ENCODE results near the gene GRAP2.
"Not testable (repeated sequence)": the region's sequence is repeated elsewhere in the genome, so short reads cannot be mapped to it uniquely, and the experiment has no call there.

Gene GRAP2

DNA sequence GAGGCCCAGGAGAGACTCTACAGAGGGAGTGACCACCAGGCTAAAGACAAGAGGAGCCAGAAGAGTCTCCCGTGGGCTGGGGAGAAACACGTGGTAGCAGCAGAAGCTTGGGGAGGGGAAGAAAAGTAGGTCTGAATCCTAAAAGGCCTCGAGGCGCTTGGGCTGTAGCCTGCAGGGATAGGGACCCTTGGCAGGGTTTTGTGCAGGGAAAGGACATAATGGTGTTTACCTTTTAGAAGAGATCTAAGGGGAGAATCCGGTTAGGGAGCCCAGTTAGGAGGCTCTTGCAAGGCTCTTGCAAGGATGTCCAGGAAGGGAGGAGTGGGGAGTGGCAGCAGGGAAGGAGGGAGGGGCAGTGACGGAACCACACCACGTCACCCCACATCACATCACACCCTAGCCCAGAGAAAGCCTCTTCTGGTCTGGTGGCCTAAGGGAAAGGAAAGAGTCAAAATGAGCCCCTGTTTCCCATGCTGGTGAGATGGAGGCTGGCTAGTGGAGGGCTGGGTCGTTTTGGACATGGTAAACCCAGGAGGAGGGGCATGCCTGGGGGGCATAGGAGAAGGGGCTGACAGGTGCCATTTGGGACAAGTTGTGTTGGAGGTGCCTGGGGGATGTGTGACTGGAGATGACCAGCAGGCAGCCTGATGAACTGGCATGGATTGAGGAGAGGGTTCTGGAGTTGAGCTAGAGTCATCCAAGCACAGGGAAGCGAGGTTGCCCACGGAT is 87.7 kb downstream of the GRAP2 start:
- no peaks in the 10 kb centered on the region for H3K4me1 ChIP-seq (ENCODE audit: control insufficient read depth, insufficient read depth, low read length, unreplicated experiment)
- H3K27ac ChIP-seq (ENCODE audit: low read depth, low read length), result no peak overlapping the region
- no peaks in the 10 kb centered on the region for H3K27me3 ChIP-seq (ENCODE audit: insufficient read depth, low read length)
- no peak overlapping the region for H3K4me3 ChIP-seq (ENCODE audit: low read depth, low read length)
- no peaks in the 10 kb centered on the region for H3K36me3 ChIP-seq (ENCODE audit: insufficient read depth, low read length)
- H3K79me2 ChIP-seq (ENCODE audit: control insufficient read depth, insufficient read depth, low read length, unreplicated experiment), result no peaks in the 10 kb centered on the region
- no peak overlapping the region for H2AFZ ChIP-seq (ENCODE audit: low read length, unreplicated experiment)

DNA sequence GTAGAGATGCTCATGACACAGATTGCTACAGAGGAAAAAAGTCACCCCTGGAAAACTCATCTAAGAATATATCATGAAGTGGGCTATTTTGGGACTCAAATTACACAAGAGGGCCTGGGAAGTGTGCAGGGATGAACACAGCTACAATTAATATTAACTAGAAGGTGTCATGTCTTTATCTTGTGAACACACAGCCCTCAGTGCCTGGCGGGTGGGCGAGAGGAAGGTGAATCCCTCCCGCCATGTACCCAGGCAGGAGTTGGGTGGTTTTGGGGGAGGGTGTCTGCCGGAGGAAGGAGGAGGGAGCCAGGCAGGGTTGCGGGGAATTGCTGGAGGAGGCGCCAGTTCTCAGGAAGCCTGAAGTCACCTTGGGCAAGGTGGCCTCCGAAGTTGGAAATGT is 88.7 kb downstream of the GRAP2 start:
- H2AFZ ChIP-seq (ENCODE audit: low read length, unreplicated experiment), result no peak overlapping the region
- H3K27me3 ChIP-seq (ENCODE audit: insufficient read depth, low read length), result peaks cover 6% of the 10 kb centered on the region; the same call in 1 of the 2 replicates
- no peaks in the 10 kb centered on the region for H3K36me3 ChIP-seq (ENCODE audit: insufficient read depth, low read length)

DNA sequence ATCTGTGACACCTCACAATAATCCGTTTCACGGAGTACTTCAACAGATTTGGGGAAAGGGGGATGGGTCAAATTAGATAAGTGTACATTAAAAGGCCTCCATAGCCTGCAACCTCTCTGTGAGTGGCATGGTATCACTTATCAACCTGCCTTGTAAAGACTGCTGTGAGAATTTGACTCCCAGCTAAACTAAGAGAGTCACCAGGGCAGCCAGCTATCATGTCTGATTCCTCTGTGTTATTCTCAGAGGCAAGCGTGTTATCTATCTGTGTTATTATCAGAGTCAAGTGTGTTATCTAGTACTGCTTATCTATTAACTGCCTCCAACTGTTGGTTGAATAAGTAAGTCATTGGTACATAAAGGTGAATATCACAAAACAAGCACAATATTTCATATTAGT is 89.8 kb downstream of the GRAP2 start:
- Histone ChIP-seq H3K4me1 (ENCODE audit: control insufficient read depth, insufficient read depth, low read length, unreplicated experiment) (no peaks in the 10 kb centered on the region), H3K27ac (ENCODE audit: low read depth, low read length) (no peak overlapping the region), H2AFZ (ENCODE audit: low read length, unreplicated experiment) (no peak overlapping the region), H3K27me3 (ENCODE audit: insufficient read depth, low read length) (peaks cover 6% of the 10 kb centered on the region; the same call in 1 of the 2 replicates), H3K36me3 (ENCODE audit: insufficient read depth, low read length) (no peaks in the 10 kb centered on the region), H3K79me2 (ENCODE audit: control insufficient read depth, insufficient read depth, low read length, unreplicated experiment) (no peaks in the 10 kb centered on the region), H3K4me3 (ENCODE audit: low read depth, low read length) (no peak overlapping the region)

More for the DNA sequence above, 88.7 kb downstream of the GRAP2 start:
- Histone ChIP-seq H3K4me3 (ENCODE audit: low read depth, low read length) (no peak overlapping the region), H3K4me1 (ENCODE audit: control insufficient read depth, insufficient read depth, low read length, unreplicated experiment) (no peaks in the 10 kb centered on the region), H3K27ac (ENCODE audit: low read depth, low read length) (no peak overlapping the region), H3K79me2 (ENCODE audit: control insufficient read depth, insufficient read depth, low read length, unreplicated experiment) (no peaks in the 10 kb centered on the region)

DNA sequence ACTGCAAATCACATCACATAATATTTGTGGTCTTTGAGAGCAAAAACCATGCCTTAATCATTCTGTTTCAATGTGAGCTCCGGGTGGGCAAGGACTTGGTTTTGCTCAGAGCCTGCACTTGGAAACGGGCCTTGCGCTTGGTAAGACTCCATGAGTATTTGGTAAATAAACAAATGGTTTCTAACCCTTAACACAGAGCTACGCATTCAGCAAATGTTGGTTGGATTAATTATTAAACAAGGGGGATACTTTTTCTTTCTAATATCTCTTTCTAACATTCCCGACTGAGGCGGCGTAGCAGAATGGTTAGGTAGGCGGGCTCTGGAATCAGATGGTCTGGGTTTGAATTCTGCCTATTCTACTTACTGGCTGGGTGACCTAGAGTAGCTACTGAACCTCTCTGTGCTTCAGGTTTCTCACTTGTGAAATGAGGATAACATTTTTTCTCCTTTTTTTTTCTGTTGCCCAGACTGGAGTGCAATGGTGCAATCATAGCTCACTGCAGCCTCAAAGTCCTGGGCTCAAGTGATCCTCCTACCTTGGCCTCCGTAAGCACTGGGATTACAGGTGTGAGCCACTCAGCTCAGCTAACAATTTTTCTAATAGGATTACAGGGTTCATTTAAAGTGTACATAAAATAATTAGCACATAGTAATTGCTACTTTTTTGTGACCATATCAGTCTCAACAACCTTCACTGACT is 90.4 kb downstream of the GRAP2 start:
- no peak overlapping the region for H3K4me3 ChIP-seq (ENCODE audit: low read depth, low read length)
- peaks cover 6% of the 10 kb centered on the region; the same call in 1 of the 2 replicates for H3K27me3 ChIP-seq (ENCODE audit: insufficient read depth, low read length)
- H3K36me3 ChIP-seq (ENCODE audit: insufficient read depth, low read length), result no peaks in the 10 kb centered on the region
- no peak overlapping the region for H2AFZ ChIP-seq (ENCODE audit: low read length, unreplicated experiment)
- H3K79me2 ChIP-seq (ENCODE audit: control insufficient read depth, insufficient read depth, low read length, unreplicated experiment), result no peaks in the 10 kb centered on the region
- H3K4me1 ChIP-seq (ENCODE audit: control insufficient read depth, insufficient read depth, low read length, unreplicated experiment), result no peaks in the 10 kb centered on the region
- no peak overlapping the region for H3K27ac ChIP-seq (ENCODE audit: low read depth, low read length)

DNA sequence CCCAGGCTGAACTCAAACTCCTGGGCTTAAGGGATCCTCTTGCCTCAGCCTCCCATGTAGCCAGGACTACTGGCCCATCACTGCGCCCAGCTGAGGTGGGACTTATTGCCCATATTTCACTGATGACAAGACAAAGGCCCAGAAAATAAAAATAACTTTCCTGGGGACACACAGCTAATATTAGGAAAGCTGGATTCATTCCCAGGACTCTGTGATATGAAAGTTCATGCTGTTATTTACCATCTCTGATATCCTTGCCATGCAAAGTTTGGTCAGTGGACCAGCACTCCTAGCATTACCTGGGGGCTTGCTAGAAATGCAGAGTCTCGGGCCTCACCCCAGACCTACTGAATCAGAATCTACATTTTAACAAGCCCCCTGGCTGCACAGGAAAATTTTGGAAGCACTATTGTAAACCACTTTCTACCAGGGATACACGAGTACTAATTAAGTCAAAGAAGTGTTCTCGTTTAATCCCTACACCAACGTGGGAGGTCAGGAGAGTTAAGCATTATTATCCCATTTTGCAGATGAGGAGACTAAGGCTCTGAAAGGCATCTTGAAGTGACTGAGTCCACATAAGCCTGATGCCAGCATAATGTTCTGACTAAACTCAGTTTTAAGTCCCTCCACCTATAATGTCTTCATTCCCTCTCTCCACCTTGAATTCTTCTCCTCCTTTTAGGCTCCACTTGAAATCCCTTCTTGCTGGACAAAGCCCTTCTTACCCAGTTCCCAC is 91.4 kb downstream of the GRAP2 start:
- peaks cover 6% of the 10 kb centered on the region; the same call in 1 of the 2 replicates for H3K27me3 ChIP-seq (ENCODE audit: insufficient read depth, low read length)
- no peak overlapping the region for H3K27ac ChIP-seq (ENCODE audit: low read depth, low read length)
- no peak overlapping the region for H3K4me3 ChIP-seq (ENCODE audit: low read depth, low read length)
- no peaks in the 10 kb centered on the region for H3K36me3 ChIP-seq (ENCODE audit: insufficient read depth, low read length)
- H2AFZ ChIP-seq (ENCODE audit: low read length, unreplicated experiment), result no peak overlapping the region
- no peaks in the 10 kb centered on the region for H3K79me2 ChIP-seq (ENCODE audit: control insufficient read depth, insufficient read depth, low read length, unreplicated experiment)
- H3K4me1 ChIP-seq (ENCODE audit: control insufficient read depth, insufficient read depth, low read length, unreplicated experiment), result no peaks in the 10 kb centered on the region

DNA sequence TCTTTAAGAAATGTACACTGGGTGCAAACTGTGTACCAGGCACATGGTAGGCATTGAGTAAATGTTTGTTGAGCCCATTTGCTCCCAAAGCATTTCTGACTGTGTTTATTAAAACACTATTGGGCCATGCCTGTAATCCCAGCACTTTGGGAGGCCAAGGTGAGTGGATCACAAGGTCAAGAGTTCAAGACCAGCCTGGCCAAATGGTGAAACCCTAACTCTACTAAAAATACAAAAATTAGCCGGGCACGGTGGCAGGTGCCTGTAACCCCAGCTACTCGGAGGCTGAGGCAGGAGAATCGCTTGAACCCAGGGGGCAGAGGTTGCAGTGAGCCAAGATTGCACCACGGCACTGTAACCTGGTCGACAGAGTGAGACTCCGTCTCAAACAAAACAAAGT is 92.0 kb downstream of the GRAP2 start:
- not testable (repeated sequence) for H3K4me1 ChIP-seq (ENCODE audit: control insufficient read depth, insufficient read depth, low read length, unreplicated experiment); H3K4me3 ChIP-seq (ENCODE audit: low read depth, low read length); H3K79me2 ChIP-seq (ENCODE audit: control insufficient read depth, insufficient read depth, low read length, unreplicated experiment); H3K27ac ChIP-seq (ENCODE audit: low read depth, low read length); H2AFZ ChIP-seq (ENCODE audit: low read length, unreplicated experiment); H3K27me3 ChIP-seq (ENCODE audit: insufficient read depth, low read length); H3K36me3 ChIP-seq (ENCODE audit: insufficient read depth, low read length)

DNA sequence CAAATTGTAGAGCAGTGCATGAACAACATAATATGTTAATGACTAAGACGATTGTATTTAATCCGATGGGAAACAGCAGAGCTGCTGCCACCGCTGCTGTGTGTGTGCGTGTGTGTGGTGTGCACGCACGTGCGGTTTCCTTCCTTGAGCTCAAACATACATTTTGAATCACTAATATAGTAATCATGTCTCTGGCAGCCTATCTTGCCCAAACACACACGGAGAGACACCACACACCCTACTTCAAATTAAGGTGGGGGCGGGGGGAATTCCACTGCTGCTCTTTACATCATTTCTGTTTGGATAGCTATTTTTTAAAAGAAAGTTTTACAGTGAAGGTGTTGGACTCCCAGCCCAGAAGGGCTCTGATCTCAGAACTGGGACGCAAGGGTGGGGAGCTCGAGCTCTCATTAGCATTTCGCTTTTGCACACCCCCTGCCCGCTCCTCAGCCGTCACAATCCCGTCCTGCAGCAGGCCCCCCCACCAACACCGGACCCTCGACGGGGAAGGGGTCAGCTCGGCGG is 93.2 kb downstream of the GRAP2 start:
- Histone ChIP-seq H3K4me1 (ENCODE audit: control insufficient read depth, insufficient read depth, low read length, unreplicated experiment) (no peaks in the 10 kb centered on the region), H3K36me3 (ENCODE audit: insufficient read depth, low read length) (no peaks in the 10 kb centered on the region), H3K27ac (ENCODE audit: low read depth, low read length) (no peak overlapping the region), H3K79me2 (ENCODE audit: control insufficient read depth, insufficient read depth, low read length, unreplicated experiment) (no peaks in the 10 kb centered on the region), H2AFZ (ENCODE audit: low read length, unreplicated experiment) (no peak overlapping the region), H3K4me3 (ENCODE audit: low read depth, low read length) (no peak overlapping the region), H3K27me3 (ENCODE audit: insufficient read depth, low read length) (peaks cover 6% of the 10 kb centered on the region; the same call in 1 of the 2 replicates)

DNA sequence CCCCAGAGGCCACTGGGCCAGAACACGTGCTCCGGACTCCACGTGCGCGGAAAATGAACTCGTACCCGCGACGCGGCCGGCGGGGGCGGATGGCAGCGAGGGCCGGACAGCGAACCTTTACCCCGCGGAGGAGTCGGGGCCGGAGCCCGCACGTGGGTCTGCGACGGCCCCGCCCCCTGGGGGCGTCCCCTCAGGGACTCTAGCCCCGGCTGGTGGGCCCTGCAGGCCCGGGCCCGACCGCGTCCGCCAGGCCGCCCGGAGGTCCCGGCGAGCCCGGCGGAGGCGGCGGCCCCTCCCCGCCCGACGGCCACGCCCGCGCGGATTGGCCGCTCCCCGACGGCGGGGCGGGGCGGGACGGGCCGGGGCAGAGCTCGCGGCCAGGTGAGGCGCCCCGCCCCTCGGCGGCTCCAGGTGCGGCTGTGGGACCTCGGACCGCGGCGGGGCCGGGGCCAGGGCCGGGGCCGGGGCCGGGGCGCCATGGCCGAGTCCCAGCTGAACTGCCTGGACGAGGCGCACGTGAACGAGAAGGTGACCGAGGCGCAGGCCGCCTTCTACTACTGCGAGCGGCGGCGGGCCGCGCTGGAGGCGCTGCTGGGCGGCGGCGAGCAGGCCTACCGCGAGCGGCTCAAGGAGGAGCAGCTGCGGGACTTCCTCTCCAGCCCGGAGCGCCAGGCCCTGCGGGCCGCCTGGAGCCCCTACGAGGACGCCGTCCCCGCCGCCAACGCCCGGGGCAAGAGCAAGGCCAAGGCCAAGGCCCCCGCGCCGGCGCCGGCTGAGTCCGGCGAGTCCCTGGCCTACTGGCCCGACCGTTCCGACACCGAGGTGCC is 93.9 kb downstream of the GRAP2 start, which contains the start of gene FAM83F:
TSS of gene FAM83F (plus strand) at position 389 of the 827 bp plus-strand sequence. CDS start at position 478, 89 bp downstream.
- Histone ChIP-seq H3K36me3 (ENCODE audit: insufficient read depth, low read length) (no peaks in the 10 kb centered on the region), H3K27ac (ENCODE audit: low read depth, low read length) (no peak within 1 kb of the TSS), H3K4me1 (ENCODE audit: control insufficient read depth, insufficient read depth, low read length, unreplicated experiment) (no peaks in the 10 kb centered on the region), H2AFZ (ENCODE audit: low read length, unreplicated experiment) (no peak within 1 kb of the TSS), H3K27me3 (ENCODE audit: insufficient read depth, low read length) (peaks cover 6% of the 10 kb centered on the region; the same call in 1 of the 2 replicates), H3K79me2 (ENCODE audit: control insufficient read depth, insufficient read depth, low read length, unreplicated experiment) (no peaks in the 10 kb centered on the region), H3K4me3 (ENCODE audit: low read depth, low read length) (no peak within 1 kb of the TSS)

DNA sequence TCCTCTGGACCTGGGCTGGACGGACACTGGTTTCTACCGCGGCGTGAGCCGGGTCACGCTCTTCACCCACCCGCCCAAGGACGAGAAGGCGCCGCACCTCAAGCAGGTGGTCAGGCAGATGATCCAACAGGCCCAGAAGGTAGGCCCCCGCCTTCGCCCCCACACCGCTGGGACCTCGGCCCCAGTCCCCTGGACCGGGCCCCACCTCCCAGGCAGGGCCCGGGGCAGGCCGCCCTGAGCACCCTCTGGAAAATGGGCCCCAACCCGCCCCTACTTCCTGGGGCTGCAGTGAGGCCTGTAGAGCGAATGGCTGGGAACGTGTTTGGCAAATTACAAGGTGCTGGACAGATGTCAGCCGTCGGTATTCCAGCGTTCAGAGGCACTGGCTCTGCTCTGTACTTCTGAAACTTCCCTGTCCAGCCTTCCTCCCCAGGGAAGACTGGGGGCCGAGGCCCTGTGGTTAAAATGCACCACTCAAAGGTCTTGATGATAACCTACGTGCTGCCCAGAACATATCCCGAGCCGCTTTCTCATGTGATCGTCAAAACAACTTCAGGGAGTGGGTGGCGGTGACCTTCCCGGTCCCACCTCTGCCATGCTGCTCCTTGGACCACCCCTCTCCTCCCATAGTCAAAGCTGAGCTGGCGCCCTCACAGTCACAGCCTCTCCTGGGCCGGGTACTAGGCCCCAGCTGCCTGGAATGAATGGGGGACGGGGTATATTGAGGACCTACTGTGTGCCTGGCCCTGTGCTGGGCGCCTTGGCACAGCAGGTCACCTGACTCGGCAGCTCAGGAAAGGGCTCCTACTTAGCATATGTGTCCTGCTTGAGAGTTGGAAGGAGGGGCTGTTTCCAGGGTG is 94.7 kb downstream of the GRAP2 start:
- H3K27me3 ChIP-seq (ENCODE audit: insufficient read depth, low read length), result peaks cover 6% of the 10 kb centered on the region; the same call in 1 of the 2 replicates
- no peaks in the 10 kb centered on the region for H3K4me1 ChIP-seq (ENCODE audit: control insufficient read depth, insufficient read depth, low read length, unreplicated experiment)
- no peaks in the 10 kb centered on the region for H3K79me2 ChIP-seq (ENCODE audit: control insufficient read depth, insufficient read depth, low read length, unreplicated experiment)
- no peaks in the 10 kb centered on the region for H3K36me3 ChIP-seq (ENCODE audit: insufficient read depth, low read length)
- H3K27ac ChIP-seq (ENCODE audit: low read depth, low read length), result no peak overlapping the region
- H2AFZ ChIP-seq (ENCODE audit: low read length, unreplicated experiment), result no peak overlapping the region
- no peak overlapping the region for H3K4me3 ChIP-seq (ENCODE audit: low read depth, low read length)

All from ACC112 (cell line).